GM18951 (cell line): ENCODE results near the gene B3GAT2.

ENCODE experiments used
- POLR2A ChIP-seq: IDR thresholded peaks from 4 replicates; pipeline ENCODE4 v1.6.1; 2011; ENCODE audit warnings: mild to moderate bottlenecking; ENCODE audit not compliant: insufficient read length, insufficient read depth; ENCODE audit errors: extremely low read depth
- in situ Hi-C: fragments of 300-500 bp; cut with MboI; formaldehyde crosslinking; loops from one replicate; pipeline ENCODE4 v1.12.0; 2022; ENCODE audit warnings: low sequenced_read_pairs, mixed read lengths, inconsistent platforms; ENCODE audit not compliant: unreplicated experiment

Gene B3GAT2

GRCh38 chr6:70843328-70843918, 113.4 kb downstream of the B3GAT2 start:
- no peak for TF ChIP-seq POLR2A
- in situ Hi-C loops, result no loop called here

- in situ Hi-C loops, result no loop called here
- no peak for TF ChIP-seq POLR2A
Observed at GRCh38 chr6:70842541-70842940, 114.3 kb downstream of the B3GAT2 start.

GRCh38 chr6:70841112-70841511, 115.7 kb downstream of the B3GAT2 start:
- TF ChIP-seq POLR2A, result no peak
- in situ Hi-C loops, result no loop called here

- TF ChIP-seq POLR2A, result no peak
- in situ Hi-C loops, result no loop called here
Observed at GRCh38 chr6:70839286-70840266, 117.3 kb downstream of the B3GAT2 start.

- in situ Hi-C loops, result no loop called here
Observed at GRCh38 chr6:70838907-70839285, 118.0 kb downstream of the B3GAT2 start.

GRCh38 chr6:70834520-70834919, 122.3 kb downstream of the B3GAT2 start:
- in situ Hi-C loops, result no loop called here

More at GRCh38 chr6:70838907-70839285, 118.0 kb downstream of the B3GAT2 start:
- TF ChIP-seq POLR2A, result no peak

GRCh38 chr6:70831427-70831826, 125.4 kb downstream of the B3GAT2 start:
- TF ChIP-seq POLR2A, result no peak
- in situ Hi-C loops, result no loop called here

More at GRCh38 chr6:70834520-70834919, 122.3 kb downstream of the B3GAT2 start:
- no peak for TF ChIP-seq POLR2A

GRCh38 chr6:70823651-70824050, 133.2 kb downstream of the B3GAT2 start:
- in situ Hi-C loops, result no loop called here
- no peak for TF ChIP-seq POLR2A

GRCh38 chr6:70821751-70822150, 135.1 kb downstream of the B3GAT2 start:
- TF ChIP-seq POLR2A, result no peak
- in situ Hi-C loops, result no loop called here

GRCh38 chr6:70820778-70821177, 136.1 kb downstream of the B3GAT2 start:
- no peak for TF ChIP-seq POLR2A
- in situ Hi-C loops, result no loop called here

GRCh38 chr6:70819646-70820045, 137.2 kb downstream of the B3GAT2 start:
- TF ChIP-seq POLR2A, result no peak
- in situ Hi-C loops, result no loop called here

GRCh38 chr6:70813885-70814284, 143.0 kb downstream of the B3GAT2 start:
- no peak for TF ChIP-seq POLR2A

GRCh38 chr6:70811788-70812187, 145.1 kb downstream of the B3GAT2 start:
- TF ChIP-seq POLR2A, result no peak
- in situ Hi-C loops, result no loop called here

More at GRCh38 chr6:70813885-70814284, 143.0 kb downstream of the B3GAT2 start:
- in situ Hi-C loops, result no loop called here
